Kidney tubule cell (primary cell): ENCODE measurements around the gene MCU.
"Not testable (repeated sequence)": the region's sequence is repeated elsewhere in the genome, so short reads cannot be mapped to it uniquely, and the experiment has no call there.

Source experiments
- DNase-seq: peaks from one replicate; pipeline ENCODE4 v3.0.0-alpha.2; 2018; ENCODE audit warnings: low spot score

MCU gene

DNA sequence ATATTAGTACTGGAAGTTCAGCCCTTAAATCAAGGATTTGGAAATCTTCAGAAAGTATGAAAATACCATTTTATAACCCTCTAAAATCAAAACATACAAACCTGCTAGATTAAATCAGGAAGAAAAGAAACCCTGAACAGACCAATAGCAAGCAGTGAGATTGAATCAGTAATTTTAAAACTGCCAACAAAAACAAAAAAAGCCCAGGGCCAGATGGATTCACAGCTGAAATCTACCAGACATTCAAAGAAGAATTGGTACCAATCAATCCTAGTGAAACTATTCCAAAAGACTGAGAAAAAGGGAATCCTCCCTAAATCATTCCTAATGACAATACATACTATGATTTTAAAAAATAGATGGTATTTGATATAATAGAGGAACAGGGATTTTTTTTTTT is 70.1 kb downstream of the MCU start:
- no peak for DNase-seq

GRCh38 chr10:72763201-72763600 is 71.3 kb downstream of the MCU start:
- DNase-seq: no peak

- peak; percentile 79 for DNase-seq
Measured at GRCh38 chr10:72764151-72764550, 72.2 kb downstream of the MCU start.

DNA sequence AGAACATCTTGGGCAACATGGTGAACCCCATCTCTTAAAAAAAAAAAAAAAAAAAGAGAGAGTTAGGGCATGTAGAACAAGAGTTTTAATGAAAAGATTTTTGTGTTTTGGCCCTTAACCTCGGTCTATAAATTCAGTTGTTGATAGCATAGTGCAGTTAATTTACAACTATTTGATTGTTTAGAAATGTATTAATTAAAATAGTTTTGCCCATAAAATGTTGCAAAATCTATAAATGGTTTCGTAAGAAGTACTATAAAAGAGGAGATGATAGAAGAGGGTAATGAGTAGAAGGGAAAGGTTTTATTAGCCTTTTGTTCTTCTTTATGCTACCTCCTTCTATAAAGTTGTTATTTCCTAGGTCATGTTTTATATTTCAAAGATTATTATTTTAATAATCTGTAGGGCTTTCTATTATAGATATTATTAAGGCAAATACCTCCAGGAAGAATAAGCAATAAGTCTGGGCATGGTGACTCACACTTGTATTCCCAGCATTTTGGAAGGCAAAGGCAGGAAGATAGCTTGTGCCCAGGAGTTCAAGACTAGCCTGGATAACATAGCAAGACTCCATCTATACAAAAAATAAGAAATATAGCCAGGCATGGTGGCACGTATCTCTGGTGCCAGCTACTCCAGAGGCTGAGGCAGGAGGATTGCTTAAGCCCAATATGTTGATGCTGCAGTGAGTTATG is 73.3 kb downstream of the MCU start:
- DNase-seq: no peak

GRCh38 chr10:72771195-72771594 is 79.3 kb downstream of the MCU start:
- not testable (repeated sequence) for DNase-seq

DNA sequence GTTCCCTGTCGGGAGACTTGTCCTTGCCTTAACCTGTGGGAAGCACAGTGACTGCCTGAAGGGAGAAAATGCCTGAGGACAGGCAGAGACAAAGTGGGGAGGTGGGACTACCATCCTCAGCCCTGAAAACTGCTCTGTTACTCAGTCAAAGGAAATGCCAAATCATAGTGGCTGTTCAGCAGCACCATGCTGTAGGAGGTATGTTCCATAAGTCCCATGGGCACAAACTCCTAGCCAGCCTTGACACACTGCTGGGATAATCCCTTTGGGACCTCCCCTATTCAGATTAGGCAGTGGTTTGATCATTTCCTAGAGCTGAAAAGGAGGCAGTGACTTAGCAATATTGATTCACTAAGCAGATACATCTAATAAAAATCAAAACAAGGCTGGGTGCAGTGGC is 80.1 kb downstream of the MCU start:
- DNase-seq: no peak

DNA sequence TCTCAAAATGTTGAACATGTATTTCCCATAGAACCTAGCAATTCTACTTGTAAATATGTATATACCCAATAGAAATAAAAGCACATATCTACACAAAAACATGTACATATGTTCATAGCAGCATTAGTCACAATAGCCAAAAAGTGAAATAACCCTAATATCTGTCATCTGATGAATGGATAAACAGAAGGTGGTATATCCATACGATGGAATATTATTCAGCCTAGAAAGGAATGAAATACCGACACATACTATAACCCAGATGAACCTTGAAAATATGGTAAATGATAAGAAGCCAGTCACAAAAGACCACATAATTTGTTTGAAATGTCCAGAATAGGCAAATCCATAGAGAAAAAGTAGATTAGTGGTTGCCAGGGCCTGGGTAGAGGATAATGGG is 87.9 kb downstream of the MCU start:
- no peak for DNase-seq

DNA sequence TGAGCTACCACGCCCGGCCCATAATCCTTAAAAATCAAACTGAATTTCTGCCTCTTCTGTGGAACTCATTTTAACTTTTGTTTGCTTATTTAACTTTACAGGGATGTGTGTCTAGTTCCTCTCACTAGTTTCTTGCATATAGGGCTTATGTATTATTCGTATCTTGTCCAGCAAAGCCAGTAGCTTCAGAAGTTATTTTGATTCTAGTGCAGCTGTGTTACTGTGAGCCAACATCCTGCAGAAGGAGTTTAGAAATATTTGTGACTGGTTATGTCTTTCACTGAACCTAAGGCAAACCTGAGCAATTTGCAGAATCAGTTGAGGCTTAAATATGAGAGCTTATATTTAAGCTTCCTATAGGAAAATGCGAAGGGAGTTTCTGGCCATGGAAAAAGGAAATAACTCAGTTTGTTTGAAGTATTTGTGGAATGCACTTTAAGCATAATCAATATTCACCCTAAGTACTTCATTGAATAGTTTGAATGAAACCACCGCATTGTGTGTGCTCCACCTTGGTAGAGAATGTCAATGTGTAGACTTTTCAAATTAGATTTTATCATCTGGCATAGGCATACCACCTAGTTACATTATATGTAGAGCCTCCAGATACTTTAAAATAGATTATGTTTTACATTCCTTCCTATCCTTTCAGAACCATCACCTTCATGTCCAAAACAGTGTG is 90.8 kb downstream of the MCU start:
- DNase-seq: no peak

GRCh38 chr10:72783410-72783833 is 91.5 kb downstream of the MCU start:
- DNase-seq: peak; percentile 50

- peak; percentile 78 for DNase-seq
Measured at GRCh38 chr10:72784551-72785351, 92.8 kb downstream of the MCU start.

- no peak for DNase-seq
Measured at GRCh38 chr10:72785409-72785808, 93.5 kb downstream of the MCU start.

DNA sequence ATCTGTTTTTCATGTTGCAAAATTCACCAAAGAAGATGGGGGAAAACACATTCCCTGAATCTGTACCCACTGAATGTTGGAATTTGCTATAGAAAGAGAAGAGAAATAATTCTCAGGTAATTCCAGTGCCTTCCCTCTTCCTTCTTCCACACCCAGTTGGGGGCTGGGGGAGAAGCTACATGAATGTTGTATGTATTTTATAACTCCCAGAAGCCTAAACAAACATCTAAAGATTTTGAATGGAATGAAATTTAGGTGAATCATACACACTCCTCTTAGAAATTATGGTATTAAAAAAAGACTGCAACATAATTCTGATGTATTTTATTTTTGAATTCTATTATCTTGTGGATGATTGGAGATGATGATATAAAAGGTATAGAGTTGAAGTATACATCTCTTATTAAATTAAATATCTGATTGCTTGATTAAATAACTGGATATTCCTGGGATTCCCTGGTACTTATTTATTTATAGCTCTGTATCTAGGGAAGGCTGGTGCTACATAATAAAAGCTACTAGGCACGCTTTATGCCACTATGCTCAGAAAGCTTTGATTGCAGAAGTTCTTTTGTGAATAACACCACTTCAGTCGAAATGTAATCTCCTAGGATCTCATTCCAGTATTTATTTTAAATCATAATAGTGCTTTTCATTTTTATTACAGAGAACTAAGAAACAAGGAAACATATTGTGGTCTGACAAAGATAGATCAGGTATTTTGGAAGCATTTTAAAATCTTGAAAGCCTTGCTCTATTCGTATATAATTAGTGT is 98.5 kb downstream of the MCU start:
- DNase-seq: no peak

- DNase-seq: peak; percentile 26
Measured at GRCh38 chr10:72792288-72792687, 100.3 kb downstream of the MCU start.

DNA sequence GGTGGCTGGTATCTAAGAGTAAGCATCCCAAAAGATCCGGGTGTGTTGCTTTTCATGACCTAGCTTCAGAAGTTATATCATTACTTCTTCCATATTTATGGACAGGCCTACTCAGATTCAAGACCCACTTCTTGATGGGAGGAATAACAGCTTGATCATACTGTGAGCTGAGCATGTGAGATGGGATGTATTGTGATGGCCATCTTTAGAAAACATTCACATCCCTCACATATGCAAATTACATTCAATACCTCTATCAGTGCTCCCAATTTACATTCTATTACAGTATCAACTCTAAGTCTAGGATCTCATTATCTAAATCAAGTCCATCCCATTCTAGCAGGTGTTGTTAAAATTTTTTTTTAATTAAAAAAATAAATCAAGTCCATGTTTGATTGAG is 101.8 kb downstream of the MCU start:
- DNase-seq: no peak

- peak; percentile 32 for DNase-seq
Measured at GRCh38 chr10:72794260-72794659, 102.3 kb downstream of the MCU start.

- peak; percentile 9 for DNase-seq
Measured at GRCh38 chr10:72796042-72796441, 104.1 kb downstream of the MCU start.

- DNase-seq: no peak
Measured at GRCh38 chr10:72796538-72796937, 104.6 kb downstream of the MCU start.

DNA sequence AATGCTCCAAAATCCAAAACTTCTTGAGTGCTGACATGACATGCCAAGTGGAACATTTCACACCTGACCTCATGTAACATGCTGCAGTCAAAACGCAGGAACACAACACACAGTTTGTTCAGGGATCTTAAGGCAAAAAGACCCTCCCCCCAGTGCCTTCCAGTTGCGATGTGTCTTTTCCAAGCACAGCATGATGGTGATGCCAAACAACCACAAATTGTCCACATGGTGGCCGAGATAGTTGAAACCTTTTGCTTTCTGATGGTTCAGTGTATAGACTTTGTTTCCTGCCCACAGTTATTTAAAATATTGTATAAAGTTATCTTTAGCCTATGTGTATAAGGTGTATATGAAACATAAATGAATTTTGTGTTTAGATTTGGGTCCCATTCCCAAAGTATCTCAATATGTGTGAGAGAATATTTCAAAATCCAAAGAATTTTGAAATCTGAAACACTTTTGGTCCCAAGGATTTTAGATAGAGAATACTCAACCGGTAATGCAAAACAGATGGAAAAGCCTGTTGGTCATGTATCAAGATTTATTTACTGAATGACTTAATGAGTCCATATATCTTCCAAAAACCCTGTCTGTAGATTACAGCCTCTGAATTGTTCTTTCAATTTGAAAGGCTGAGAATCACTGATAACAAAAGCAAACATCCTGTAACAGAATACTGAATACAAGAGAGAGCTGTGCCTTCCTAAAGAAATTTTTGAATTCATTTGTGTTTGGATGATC is 108.2 kb downstream of the MCU start:
- no peak for DNase-seq

- no peak for DNase-seq
Measured at GRCh38 chr10:72800741-72801092, 108.8 kb downstream of the MCU start.

DNA sequence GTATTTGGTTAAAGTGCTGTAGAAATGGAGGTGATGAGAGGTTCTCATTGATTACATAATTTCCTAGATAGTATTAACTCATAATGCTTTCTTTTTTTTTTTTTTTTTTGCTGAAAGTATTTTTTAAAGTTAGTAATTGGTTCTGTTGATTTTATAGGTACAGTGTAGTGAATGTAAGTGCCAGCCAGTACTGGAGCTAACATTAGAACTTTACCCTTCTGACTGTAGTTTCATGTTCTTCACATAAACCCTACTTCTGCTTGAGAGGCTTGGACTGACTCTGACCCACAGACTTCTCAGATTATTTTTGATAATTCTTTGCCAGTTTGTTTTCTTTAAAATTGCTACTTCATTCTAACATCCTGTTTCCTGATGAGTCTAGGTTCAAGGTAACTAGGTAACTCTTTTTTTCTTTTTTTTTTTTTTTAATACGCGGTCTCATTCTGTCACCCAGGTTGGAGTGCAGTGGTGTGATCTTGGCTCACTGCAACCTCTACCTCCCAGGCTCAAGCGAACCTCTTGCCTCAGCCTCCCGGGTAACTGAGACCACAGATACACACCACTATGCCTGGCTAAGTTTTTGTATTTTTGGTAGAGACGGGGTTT is 109.4 kb downstream of the MCU start:
- DNase-seq: no peak

- DNase-seq: no peak
Measured at GRCh38 chr10:72802332-72802731, 110.4 kb downstream of the MCU start.
